ENCODE measurements around the gene TCHP.

DNA sequence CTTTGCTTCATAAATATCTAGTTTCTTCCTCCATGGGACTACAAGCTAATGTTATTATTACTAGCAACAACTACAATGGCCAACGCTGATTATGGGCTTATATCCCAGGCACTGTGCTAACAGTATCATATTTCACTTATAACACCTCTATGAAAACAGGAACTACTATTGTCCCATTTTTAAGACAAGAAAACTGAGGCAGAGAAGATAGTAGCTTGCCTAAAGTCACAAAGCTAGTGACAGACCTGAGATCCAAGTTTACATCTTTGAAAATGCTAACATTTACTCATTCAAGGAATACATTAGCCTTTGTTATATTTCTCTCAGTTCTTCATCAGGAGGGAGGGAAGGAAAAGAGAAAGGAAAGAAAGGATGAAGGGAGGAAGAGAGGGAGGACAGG lies 63.3 kb downstream of the TCHP start:
- TF ChIP-seq POLR2A (IDR thresholded peaks at IDR 0.05): no peak
- TF ChIP-seq, protein P1, sequence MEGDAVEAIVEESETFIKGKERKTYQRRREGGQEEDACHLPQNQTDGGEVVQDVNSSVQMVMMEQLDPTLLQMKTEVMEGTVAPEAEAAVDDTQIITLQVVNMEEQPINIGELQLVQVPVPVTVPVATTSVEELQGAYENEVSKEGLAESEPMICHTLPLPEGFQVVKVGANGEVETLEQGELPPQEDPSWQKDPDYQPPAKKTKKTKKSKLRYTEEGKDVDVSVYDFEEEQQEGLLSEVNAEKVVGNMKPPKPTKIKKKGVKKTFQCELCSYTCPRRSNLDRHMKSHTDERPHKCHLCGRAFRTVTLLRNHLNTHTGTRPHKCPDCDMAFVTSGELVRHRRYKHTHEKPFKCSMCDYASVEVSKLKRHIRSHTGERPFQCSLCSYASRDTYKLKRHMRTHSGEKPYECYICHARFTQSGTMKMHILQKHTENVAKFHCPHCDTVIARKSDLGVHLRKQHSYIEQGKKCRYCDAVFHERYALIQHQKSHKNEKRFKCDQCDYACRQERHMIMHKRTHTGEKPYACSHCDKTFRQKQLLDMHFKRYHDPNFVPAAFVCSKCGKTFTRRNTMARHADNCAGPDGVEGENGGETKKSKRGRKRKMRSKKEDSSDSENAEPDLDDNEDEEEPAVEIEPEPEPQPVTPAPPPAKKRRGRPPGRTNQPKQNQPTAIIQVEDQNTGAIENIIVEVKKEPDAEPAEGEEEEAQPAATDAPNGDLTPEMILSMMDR (IDR thresholded peaks at IDR 0.05): no peak
